HG03175 (cell line): ENCODE results near the gene CADPS2.

ENCODE experiments used
- ATAC-seq: cut with Tn5 transposase; IDR thresholded peaks from one replicate; pipeline ENCODE4 v1.9.1; 2021; ENCODE audit warnings: mild to moderate bottlenecking, moderate library complexity; ENCODE audit not compliant: unreplicated experiment

CADPS2 gene

DNA sequence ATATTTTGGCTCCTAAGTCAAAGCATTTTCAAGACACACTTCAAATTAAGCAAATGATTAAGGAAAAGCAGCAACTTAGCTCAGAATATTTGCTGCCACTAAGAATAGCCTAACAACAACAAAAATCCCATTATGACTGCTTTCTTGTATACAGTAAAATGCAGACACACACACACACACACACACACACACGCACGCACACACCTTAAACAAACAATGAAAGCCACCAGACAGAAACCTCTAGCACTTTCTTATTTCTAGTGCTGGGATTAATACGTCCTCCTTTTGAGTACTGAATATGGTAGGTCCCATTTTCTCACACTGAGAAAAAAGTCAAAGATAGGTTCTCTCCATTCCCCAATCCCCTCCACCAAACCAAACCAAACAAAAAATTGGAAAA lies 558.3 kb downstream of the CADPS2 start:
- ATAC-seq: no peak

GRCh38 chr7:122316467-122317388 lies 569.5 kb downstream of the CADPS2 start:
- ATAC-seq: no peak

DNA sequence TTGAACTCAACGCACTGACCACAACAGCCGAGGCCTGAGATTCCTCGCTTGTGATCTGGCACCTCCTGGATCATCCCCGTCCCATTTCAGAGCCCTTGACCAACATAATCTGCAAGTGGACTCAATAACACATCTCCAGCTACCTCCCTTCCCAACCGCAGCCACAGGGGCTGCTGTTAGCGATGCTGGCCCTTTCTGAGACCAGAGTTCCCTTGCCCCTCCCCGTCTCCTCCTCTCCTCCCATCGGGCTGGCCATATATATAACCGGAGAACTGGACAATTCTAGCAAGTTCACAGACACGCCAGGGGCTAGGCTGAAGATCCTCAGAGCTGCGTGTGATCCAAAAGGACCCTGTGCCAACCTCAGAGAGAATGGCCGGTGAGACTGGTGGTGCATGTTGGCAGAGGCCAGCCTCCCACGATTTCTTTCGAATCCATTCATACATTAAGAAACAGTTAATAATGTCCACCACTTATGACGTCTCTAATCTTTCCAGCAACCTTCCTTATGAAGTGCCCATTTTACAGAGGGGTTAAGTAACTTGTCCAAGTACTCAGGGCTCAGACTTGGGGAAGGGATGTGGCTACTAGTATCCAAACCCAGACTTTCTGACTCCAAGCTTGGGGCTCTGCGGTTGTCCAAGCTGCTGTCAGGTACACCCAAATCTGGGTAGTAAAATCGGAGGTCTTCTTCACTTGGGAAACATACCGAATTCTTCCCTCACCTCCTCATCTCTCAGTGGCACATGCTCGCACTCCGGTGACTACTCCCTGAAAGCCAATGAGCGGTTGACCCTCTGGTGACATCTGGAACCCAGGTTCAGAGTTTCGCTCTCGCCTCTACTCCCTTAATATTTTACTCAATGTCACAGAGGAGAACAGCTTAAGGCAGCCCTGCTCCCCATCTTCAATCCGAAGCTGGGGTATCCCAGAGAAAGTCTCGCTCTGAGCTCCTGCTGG lies 570.5 kb downstream of the CADPS2 start:
- no peak for ATAC-seq

GRCh38 chr7:122314284-122314683 lies 572.0 kb downstream of the CADPS2 start:
- ATAC-seq: no peak

DNA sequence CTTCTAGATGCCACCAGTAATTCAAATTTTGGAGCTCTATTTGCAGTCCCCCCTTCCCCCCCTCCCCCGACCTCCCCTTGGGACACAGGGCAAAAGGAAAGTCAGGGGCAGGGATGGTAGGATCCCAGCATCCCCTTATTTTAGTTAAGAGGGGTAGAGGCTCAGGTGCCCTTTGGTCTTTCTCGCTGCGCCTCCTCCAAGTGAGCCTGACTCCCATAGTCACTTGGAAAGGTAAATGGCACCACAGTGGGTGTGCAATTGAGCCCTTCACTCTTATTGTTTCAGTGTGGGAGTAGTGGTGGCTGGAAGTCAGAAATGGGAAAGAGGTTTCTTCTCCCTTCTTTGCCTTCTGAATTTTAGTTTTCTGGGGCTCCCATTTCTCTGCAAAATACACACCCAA lies 573.5 kb downstream of the CADPS2 start:
- ATAC-seq: no peak

DNA sequence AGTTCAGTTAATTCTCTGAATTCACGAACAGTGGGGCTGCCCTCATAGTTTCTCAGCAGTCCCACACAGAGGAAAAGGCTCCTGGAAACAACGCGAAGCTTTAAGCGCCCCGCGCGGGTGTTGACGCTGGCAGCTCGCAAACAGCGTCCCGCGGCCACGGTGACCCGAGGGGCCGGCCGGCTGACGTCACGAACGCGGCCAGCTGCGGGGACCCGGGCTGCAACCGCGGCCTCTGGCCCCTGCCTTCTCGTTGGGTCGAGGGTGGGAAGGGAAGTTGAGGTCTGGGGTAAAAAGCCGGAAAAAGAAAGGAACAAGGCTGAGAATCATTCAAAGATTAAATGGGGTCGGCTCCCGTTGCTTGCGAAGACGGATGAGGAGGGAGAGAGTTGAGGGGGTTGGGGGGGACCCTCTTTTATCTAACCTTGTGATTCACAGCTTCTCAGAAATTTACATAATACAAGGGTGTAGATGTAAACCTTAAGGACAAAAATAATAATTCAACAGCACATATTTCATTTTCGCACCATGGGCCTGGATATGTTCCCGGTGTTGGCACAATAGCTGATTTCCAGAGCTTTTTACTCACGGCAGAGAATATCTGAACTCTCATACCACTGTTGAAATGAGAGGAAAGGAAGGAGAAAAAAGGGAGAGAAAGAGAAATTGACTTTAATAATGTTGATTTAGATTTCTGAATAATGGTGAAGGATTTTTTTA lies 574.4 kb downstream of the CADPS2 start:
- ATAC-seq: no peak

DNA sequence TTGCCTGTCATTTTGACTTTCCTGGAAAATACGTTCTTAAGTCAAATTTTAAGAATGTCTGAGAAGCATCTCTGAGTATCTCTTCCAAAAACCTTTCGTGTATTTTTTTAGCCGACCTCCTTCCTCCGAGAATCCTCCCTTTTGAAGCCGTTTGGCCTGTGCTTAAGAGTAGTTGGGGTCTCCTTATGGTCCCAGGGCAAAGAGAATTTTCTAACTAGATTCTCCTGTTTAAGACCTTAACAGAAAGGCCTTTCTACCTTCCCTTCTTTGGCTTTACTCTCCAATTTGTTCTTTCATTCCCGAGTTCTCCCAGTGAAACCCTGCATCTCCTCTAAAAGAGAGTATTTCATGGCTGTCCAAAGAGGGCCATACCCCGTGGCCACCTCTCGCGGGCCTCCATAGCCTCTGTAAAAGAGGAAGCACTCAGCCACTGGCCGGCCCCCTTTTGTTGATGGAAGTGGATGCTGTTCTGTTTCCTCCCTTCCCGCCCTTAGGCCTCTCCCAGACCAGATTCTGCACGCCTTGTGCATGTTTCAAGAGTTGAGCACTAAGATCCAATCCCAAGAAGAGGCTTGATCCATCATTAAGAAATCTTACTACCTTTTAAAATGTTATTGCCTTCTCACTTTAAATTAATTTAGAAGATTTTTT lies 575.1 kb downstream of the CADPS2 start:
- ATAC-seq: no peak

GRCh38 chr7:122310119-122311021 lies 575.9 kb downstream of the CADPS2 start:
- no peak for ATAC-seq

DNA sequence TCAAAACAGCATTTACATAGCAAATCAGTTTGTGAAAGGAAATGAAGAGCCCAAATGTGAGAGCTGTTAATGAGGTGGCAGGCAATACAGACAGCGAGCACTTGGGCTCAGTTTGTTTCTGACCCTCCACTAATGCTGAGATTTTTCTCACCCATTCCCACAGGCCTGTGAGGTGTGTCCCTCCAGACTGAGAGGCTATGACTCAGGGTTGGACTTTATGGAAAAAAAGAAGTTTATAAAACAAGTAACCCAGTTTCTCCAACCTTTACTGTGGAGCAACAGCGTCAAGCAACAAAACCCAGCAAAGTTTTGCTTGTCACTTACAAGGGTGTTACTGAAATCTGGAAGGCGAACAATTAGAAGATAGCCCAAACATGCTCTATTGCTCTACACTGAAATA lies 576.8 kb downstream of the CADPS2 start:
- no peak for ATAC-seq

DNA sequence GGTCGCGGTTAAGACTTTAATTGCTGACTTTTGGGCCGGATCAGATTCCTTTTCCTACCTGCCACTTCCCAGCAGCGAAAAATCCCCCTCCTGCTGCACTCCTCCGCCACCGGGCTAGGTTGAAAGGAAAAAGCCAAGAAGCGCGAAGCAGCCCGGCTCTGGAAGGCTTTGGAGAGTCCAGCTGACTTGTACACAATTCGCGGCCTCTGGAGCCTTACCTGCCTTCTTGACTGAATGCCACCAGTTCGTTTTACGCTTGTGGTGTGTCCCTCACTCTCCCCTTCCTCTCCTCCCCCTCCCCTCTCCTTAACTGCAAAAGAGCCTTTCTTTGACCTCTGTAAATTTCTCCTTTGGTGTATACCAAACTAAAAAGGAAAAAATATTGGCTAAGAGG lies 579.0 kb downstream of the CADPS2 start:
- ATAC-seq: no peak

GRCh38 chr7:122306320-122307227 lies 579.7 kb downstream of the CADPS2 start:
- no peak for ATAC-seq

- no peak for ATAC-seq
These were observed 580.6 kb downstream of the CADPS2 start for GRCh38 chr7:122305475-122306319.

- no peak for ATAC-seq
These were observed 581.3 kb downstream of the CADPS2 start for GRCh38 chr7:122304996-122305421.

DNA sequence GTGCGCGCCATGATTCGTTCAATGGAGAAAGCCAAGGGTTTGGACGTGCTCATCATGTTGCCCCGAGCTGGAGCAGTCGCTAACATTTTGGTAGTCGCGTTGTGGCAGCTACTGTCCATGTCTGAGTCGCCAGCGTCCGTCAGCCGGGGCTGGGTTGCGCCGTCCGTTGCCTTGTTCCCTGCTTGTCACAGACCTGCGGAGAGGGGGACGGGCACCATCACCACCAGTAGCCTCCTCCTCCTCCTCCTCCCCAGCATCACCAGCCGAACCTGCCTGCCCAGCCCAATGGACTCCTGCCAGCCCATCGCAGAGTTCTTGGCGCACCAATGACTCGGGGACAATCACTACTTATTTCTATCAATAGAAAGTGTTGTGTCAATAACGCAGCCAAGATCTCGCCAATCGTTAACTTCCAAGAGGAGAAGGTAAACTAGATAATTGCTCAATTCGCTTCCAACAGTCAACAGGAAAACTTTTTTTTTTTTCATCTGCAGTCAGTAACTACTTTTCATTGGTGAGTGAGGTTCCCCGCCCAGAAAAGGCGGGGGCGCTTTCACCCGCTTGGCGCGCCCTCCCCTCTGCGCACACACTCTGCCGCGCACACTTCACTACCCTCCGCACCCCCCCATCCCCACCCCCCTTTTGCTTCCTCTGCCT lies 581.8 kb downstream of the CADPS2 start, which contains the start of gene FEZF1:
FEZF1 (minus strand) TSS at position 432 of the 657 bp plus-strand sequence; CDS start at position 119, 313 bp downstream.
- no peak for ATAC-seq

DNA sequence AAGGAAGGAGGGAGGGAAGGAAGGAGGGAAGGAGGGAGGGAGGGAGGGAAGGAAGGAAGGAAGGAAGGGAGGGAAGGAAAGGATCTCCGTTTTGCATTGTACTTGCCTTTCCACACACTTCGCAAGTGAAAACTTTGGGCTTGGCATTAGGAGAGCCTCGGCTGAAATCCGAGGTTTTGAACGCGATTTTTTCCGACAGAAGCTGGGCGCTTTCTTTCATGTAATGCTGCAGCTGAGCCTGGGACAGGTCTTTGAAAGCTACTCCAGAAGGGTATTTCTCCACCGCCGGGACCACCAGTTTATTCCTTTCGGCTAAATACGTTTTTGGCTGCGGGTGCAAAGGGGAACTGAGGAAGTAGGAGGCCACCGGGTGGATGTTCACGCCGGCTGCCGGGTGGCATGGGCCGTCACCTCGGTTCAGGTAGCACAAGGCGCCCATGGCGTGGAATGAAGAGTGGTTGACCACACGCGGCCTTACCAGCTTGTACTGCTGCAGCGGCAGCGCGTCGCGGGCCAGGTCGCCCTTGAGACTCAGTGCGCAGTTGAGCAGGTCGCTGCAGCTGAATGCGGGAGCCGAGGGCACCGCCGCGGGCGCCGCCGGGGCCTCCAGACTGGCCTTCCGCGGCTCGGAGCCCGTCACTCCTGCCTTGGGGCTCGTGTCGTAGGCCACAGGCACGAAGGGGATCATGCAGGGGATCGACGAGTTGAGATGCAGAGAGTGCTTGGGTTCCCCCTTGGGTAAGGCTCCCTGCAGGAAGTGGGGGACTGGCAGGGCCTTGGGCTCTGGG lies 582.5 kb downstream of the CADPS2 start:
- ATAC-seq: no peak
